GM18870 (cell line): ENCODE measurements around the gene CDHR3.

Source experiments
- ATAC-seq: cut with Tn5 transposase; IDR thresholded peaks from one replicate; pipeline ENCODE4 v1.9.1; 2021; ENCODE audit warnings: moderate library complexity; ENCODE audit not compliant: unreplicated experiment

CDHR3 gene

DNA sequence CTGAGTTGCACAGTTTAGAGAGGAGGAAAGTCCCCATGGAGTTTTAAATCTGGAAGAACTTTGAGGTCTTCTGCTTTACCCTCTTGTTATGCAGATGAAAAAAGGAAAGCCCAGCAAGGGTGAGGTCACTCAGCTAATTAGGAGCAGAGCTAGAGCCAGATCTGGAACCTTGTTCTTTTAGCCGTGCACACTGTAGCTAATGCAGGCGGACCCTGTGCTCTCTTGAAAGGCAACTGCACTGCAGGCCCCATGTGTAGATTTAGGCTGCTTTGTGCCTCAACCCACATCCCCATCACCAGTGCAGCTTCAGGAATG, 85.6 kb downstream of the CDHR3 start:
- ATAC-seq: no peak

DNA sequence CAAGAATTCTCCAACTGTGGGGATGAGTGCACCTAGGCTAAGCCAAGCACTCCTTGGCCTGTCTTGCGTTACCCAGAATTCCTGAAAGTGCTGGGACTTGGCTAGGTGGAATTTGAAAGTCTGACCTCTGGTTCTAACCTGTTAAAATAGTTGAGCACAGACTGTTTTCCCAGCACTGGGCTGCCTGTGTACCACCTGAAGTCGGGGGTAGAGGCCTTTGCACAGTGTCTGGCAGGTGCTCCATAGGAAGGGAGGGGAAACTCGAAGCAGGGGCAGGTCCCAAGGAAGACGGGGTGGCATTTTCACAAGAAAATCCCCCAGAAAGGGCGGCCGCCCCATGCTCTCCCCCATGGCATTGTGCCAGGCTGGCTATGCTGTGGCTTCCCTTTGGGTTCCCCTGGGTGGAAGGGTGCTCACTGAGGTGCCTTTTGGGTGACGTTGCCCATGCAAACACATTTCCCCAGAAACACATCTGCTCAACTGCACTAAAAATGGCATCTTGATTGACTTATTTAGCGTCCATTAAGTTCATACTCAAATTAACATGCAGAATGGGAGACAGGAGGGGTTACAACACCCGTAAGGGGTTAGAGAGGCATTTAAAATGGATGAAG, 86.2 kb downstream of the CDHR3 start:
- no peak for ATAC-seq

DNA sequence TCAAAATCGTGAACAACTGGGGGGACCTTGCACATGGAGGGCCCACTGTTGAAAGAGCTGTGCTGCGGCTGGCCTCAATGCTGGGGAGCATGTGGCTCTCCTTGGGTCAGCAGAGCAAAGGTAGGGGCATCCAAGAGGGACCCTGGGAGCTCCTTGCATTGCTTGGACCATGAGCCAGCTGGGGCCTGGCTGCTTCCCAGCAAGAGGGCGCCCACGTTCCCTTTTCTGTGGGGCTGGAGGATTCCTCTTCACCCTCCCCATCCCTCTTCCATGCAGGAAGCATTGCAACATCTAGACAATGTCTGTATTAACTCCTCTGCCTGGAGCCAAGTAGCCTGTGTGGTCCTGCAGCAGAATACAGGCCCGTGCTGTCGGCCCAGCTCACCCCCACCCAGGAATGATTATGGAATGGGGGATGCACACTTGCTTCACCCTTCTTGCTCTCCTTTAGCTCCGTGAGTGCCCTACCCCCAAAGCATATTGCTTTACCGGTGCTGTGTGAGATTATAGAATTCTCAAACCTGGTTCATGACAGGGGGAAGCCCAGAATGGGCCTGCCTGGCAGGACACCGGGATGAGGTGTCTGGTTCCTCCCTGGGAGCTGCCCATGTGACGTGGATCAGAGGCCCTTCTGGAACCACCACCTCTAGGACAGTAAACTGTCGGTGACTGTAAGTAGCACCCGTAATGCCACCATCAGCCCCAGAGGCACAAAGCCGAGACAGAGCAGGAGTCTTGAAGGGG, 87.1 kb downstream of the CDHR3 start:
- ATAC-seq: no peak

DNA sequence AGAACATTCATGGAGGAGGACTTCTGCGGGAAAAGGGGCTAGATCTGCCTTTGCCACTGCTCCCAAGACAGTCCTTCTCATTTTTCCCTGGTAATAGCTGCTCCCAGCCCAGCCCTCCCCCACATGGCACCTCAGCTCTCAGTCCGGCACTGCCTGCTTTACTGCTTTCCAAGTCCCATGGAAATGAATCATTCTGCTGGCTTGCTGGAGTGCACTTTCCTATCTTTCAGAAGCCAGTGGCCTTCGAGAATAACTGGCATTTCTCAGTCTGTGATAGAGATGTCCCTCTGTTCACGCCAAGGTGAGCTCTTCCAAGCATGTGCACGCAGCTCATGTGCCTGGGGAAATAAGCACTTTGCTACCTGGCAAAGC, 87.7 kb downstream of the CDHR3 start:
- ATAC-seq: no peak

DNA sequence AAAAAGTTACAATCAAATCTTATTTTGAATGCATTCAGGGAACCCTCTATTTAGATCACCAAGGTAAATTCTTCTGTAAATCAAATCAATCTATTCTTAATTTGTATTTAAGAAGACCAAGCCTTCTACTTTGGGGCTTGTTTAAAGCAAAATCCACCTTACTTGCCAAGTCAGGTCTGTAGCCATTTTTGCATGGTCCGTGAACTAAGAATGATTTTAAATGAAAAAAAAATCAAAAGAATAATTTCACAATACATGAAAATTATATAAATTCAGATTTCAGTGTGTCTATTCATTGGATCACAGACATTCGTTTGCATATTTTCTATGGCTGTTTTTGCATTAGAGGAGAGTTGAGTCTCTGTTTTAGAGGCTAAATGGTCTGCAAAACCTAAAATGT, 89.6 kb downstream of the CDHR3 start:
- no peak for ATAC-seq

DNA sequence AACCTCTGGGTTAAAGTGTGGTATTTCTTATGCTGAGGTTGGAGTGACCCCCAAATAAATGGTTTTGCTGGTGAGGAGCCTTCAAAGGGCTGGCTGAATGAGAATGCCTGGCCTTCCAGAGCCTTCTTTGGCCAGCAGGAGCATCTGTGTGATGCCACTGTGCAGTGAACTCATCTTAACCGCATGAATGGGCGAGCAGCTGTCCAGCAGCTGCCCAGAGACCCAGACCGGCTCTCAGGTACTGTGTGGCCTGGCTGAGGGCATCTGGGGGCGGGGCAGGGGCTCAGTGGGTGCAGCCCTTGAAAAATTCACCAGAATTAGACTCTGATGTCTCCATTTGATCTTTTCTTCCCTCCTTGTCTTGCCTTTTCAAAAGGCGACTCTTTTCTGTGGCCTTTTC, 90.0 kb downstream of the CDHR3 start:
- no peak for ATAC-seq

DNA sequence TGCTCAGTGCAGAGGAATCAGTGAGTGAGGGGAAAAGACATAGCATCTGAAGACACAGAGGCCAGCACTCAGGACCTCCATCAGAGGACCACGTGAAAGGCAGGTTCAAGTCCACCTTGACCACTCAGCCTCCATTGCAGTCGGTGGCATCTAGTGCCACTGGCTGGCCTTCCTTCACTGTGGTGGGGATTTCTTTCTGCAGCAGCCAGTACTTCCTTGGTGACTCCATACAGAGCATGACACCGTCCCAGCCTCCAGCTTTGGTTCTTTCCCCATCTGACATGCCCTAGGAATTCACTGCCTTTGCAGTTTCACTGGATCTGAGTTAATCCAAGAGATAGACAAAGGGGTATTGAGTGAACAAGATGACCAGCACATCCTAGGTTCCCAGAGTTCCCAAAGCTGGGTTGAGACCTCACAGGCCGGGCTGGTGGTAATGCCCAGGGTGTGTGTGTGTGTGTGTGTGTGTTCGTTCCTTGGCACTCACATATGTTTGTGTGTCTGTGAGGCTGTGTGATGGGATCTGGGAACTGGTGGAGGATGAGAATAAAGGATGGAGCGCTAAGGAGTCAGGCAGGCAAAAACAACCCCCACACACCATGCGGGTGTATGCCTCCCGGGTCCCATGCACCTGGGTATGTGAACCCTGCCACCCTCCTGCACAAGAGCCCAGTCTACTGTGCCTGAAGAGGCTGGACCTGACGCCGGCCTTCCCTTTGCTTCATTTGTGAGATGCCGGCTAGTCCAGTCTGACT, 91.3 kb downstream of the CDHR3 start:
- no peak for ATAC-seq

DNA sequence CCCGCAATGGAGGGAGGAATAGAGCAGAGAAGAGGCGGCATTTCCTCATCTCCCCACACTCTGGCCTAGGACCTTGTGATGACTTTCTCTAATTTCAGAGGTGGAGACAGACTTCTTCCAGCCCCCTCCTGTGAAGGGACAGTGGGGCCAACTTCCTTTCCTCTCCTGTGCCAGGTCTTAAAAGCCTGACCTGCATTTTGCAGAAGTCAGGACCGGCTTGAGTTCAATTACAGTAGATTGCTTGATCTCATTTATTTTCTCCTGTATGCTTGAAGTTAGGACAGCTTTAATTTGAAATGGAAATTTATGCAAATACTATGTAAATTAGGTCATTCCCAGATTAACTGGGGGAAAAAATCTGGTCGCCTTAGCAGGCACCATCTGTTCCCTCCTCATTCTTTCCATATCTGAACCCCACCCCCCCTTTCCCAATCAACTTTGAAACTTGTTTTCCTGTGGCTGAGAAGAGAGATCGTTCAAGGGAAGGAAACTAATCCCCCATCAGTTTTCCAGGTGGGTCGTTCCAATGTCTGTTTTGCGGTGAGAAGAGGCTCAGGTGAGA, 92.0 kb downstream of the CDHR3 start:
- no peak for ATAC-seq

DNA sequence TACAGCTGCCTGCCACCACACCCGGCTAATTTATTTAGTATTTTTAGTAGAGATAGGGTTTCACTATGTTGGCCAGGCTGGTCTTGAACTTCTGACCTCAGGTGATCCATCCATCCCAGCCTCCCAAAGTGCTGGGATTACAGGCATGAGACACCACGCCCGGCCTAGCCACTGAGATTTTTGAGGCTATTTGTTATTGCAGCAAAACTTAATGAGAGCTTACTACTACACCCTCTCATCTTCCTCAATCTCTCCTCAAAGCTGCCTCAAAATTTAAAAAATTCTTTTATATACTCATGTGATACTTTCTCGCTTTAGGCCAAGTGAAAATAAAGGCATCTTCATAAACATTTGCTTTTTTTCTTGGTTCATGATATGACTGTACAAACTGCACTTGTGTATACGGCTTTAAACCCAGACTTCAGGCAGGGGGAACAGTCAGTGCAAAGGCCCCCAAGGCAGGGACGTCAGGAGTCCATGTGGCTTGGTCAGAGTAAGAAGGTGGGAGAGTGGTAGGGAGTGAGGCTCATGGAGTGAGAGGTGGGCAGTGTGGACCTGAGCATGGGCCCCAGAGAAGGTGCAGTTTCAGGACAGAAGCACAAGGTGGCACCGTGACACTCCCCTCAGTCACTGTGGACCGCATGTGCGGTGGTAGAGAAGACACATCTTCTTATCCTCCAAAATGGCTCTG, 93.6 kb downstream of the CDHR3 start:
- ATAC-seq: no peak

DNA sequence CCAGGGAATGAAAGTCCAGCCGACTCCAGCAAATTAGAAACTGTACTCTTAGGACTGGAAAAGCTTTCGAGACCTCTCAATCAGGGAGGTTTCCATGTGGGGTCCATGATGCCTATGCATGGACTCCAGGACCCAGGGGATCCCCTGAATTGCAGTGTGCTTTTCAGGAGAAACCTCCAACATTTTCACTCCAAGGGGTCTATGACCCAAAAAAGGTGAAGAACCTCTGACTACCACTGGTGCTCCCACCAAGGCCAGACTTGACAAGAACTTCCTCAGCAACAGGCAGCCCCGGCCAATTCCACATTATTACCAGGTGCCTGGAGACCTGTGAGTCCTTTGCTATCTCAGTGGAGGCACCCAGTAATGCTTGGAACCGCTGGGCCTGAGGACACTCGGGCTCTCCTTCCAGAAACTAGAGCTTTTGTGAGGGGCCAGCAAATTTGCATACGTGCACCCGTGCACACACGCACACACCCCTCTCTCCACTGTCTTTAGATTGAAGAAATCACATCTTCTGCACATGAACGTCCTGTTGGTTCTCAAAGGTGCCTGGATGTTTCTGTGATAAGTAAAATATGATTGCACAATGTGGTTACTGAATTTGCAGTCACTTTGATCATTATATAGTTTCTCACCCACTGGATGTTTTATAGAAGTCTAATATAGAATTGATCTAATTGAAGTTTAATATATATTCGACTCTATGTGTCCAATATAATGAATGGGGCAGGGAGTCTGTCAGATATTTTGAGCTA, 94.3 kb downstream of the CDHR3 start:
- no peak for ATAC-seq

DNA sequence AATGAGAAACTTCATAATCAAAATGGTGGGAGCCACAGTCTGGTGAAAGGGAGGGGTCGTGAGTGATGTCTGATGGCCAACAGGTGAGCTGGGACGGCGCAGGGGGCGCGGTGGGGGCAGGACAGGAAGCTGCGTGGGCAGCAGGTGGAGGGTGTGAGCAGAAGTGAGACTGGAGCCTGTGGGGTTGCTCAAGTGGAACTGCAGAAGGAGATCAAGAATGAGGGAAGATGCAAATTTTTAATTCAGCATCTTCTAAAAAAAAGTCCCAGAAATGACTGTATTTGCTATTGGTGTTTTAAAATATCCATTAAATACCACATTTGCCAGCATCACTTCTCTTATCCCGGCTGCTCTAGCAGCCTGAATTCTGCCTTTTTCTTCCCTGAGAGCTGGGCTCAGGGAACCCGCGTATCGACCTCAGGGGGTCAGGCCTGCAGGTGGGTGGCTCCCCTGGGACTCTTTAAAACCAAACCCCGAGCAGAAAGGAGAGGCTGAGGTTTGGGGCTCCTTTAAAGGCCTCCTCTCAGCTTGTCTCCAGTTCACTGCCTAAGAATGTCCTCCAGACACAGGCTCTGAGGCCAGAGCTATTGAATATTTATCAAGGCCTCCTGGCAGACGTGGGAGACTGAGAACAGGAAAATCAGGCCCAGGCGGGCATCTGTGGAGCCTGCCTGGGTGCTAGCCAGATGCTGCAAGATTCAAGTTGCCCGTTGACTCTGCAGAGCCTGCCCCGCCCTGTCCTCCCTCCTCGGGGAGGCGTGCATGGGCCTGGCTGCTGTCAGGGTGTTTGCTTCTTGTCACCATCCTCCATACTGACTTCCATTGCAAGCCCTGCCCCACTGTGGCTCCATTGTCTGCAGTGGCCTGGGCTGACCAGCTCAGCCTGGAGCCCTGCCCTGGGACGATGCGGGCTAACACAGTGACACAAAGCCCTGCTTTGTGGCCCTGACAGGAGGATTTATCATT, 95.2 kb downstream of the CDHR3 start:
- ATAC-seq: peak; percentile 49

DNA sequence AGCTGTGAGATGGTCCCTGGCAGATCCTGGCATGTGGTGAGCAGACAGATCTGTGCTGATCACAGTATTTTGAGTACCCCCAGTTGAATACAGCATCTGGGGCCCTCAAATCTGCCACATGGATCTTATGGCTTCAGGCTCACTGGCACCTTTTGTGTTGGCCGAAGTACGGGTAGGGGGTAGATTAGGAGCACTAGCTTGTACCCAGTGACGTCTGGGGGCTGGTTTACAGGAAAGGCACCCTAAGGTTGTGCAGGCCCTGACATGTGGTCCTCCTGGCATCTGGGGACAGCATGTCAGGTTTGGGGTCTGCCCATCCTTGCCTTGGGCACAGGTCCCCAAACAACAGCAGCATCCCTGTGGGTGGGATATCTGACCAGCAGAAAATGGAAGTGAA, 95.9 kb downstream of the CDHR3 start:
- no peak for ATAC-seq

DNA sequence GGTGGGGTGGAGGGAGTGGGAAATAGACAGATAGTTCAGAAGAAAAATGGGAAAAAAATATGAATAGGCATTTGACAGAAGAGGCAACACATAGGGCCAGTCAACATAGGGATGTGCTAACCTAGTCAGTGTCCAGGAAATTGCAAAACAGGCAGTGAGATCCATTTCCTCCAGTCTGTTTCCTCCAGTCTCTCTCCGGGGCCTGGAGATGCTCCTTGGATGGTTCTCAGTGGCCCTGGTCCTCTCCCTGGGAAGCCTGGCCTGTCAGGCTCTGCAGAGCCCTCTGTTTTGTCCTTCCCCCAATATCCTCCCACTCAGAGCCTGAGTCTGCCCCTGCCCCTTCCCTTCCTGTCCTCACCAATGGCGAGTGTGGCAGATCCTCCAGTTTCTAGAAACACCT, 96.5 kb downstream of the CDHR3 start:
- ATAC-seq: no peak

DNA sequence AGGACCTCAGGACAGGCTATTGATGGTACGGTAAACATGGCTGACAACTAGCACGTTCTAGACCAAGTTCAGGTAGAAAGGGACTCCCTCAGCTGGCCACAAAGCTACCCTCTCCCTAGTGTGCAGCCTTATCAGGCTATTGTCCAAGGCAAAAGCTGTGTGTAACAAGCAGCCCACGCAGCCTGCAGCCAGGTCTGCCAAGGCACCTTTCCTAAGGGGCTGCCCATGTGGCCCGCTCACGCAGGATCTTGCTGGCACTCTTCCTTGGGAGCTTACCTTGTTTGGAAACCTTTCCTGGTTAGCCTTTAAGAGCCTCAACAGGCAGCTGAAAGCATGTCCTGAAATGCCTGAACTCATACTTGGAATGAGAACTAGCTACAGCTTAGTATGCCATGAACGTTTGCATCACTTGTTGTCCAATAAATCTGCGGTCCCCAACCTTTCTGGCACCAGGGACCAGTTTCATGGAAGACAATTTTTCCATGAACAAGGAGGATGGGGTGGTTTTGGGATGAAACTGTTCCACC, 97.4 kb downstream of the CDHR3 start:
- ATAC-seq: no peak

DNA sequence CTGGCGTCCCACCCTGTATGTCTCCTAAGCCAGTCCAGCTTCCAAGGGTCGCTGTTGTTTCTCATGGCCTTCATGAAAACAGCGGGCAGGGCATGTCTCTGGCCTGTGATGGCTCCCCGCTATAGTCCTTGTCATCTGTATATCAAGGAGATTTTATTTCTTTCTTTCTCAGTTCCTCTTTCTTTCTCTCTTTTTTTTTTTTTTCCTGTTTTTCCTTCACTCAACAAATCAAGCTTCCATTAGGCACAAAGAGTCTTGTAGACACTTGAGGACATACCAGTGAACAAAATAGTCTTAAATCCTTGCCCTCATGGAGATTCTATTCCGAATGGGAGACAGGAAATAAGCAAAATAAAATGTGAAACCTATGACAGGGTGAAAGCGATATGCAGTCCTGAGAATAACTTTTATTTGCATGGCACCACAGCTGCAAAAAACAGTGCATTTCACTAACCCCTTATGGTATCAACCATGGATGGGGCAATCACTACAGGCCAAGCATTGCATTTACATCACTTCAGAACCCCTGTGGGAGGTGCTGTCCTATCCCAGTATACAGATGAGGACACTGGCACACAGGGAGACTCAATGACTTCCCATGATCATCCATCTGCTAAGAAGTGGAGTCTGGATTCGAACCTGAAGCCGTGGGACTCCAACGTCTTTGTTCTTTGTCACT, 98.4 kb downstream of the CDHR3 start:
- ATAC-seq: peak; percentile 28

DNA sequence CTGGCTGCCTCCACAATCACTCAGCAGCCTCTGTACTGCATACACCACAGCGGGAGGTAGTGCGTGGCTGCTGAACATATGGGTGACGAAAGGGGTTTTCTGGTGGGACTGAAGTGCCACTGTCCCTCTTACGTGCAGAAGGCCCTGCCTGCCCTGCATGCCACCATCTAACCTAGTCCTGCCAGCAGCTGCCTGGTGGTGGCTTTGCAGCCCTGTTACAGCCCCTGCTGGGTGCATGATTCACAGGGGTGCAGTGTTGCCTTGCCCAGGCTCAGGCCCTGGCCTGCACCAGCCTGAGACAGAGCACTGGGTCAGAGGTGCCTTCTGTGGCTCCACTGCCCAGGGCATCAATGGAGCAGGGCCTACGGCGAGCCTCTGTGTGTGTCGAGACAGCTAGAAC, 98.9 kb downstream of the CDHR3 start:
- ATAC-seq: no peak

DNA sequence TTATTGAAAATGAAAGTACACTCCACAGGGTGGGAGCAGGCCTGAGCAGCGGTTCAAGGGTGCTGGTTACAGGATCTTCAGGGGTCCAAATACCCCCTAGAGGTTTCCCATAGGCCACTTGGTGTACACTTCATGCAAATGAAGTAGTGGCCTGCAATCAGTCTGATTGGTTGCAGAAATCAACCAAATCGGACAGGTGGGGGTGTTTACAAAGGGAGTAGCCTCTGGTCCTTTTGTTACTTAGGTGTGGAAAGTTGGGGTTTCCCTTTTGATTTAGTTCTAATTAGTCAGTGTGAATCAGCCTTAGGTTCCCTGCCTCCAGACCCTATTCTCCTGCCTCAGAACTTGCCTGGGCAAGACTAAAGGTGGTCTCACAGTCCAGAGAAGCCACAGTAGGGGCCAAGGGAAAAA, 99.5 kb downstream of the CDHR3 start:
- ATAC-seq: no peak

DNA sequence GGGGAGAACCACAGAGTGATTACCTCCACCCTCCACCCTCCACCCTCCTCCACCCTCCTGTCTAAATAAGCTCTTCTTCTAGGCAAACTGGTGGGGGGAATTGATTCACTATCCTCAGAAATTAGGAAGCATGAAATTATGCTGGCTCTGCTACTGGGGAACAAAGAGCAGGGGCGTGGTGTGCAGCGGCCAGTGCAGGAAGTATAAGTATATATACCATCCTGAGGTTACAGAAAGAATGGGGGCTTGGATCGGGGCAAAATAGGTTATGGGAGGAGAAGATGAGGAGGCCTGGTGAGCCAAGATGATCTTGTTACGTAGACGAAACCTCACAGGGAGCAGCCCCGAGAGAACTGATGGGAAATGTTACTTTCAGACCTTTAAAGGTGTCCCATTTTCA, 100.0 kb downstream of the CDHR3 start:
- no peak for ATAC-seq

DNA sequence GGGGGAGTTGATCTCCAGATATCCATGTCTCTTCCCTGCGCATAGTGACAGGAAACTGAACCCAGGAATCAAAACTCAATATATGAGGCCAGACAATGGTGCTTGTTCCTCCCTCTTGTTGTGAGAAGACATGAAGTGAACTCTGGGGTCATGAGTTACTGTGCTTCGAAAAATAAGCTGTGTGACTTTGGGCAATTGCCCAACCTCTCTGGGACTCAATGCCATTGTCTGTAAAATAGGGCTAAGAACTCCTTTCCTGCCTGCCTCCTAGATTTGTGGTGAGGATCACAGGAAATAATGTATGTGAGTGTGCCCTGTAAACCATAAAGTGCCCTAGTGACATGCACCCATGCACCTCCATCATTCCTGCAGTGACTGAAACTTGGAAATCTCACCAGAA, 100.6 kb downstream of the CDHR3 start:
- ATAC-seq: no peak
